ENCODE data around the gene PRR36. TPM values are rescaled to one million over a fixed set of nuclear protein-coding genes. Genes with fewer than 3 reads are reported as not detected.

The PRR36 gene
- total RNA-seq, 2 donors from 2014 or later, result 0.19 to 0.21 TPM

- peaks cover 7% of the 10 kb centered on the region for H3K4me1 Mint-ChIP-seq
- ATAC-seq (replicated peaks), result no peak
- no peaks in the 10 kb centered on the region for H3K9me3 Mint-ChIP-seq
- H3K27me3 Mint-ChIP-seq, result no peaks in the 10 kb centered on the region
- no peak overlapping the region for H3K4me3 Mint-ChIP-seq
- peaks cover 46% of the 10 kb centered on the region for H3K36me3 Mint-ChIP-seq (ENCODE audit: low read depth)
- H3K27ac Mint-ChIP-seq, result no peak overlapping the region
Measured at GRCh38 chr19:7907544-7907943, 33.4 kb upstream of the PRR36 start.

DNA sequence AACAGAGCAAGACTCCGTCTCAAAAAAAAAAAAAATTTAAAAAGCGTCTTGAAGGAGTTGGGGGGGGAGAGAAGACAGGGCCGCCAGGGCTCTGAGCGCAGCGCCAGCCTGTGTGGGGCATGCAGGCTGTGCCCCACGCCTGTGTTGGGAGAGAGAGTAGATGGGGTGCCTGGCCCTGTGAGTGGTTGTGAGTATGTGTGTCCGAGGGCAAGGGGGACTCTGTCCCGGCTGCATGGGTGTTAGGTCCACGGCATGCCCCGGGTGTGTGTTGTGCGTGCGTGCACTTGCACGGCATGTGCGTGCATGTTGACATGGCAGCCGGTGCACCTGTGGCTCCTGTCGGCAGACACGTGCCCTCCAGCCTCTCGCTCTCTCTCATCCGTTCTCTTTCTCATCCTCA is 32.9 kb upstream of the PRR36 start:
- Mint-ChIP-seq H3K27ac (no peak overlapping the region), H3K9me3 (no peaks in the 10 kb centered on the region), H3K4me1 (peaks cover 7% of the 10 kb centered on the region), H3K36me3 (ENCODE audit: low read depth) (peaks cover 43% of the 10 kb centered on the region), H3K4me3 (no peak overlapping the region), H3K27me3 (no peaks in the 10 kb centered on the region)
- no peak for ATAC-seq (replicated peaks)

GRCh38 chr19:7905859-7906258 is 31.7 kb upstream of the PRR36 start:
- Mint-ChIP-seq H3K27ac (peak overlapping the region; percentile 91), H3K4me3 (peak overlapping the region; percentile 95), H3K36me3 (ENCODE audit: low read depth) (peaks cover 32% of the 10 kb centered on the region), H3K27me3 (no peaks in the 10 kb centered on the region), H3K4me1 (peaks cover 7% of the 10 kb centered on the region), H3K9me3 (no peaks in the 10 kb centered on the region)
- ATAC-seq (replicated peaks), result no peak

DNA sequence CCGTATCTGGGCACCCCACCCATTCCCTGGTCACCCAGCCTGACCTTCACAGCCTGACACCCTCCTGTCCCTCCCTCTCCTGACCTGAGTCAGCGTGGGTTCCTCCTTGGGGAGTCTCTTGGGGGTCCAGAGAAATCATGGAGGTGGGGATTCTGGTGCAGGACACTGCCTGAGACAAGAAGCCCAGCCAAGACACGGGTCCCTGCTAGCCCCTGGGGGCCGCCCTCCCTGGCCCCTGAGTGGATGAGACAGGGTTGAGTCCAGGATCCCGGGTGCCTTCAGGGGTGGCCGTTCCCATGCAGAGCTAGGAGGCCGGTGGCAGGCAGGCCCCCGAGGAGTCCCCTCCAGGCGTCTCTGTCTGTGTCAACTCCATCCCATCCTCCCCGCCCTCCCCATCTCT is 31.1 kb upstream of the PRR36 start:
- H3K27ac Mint-ChIP-seq, result peak overlapping the region; percentile 91
- no peak for ATAC-seq (replicated peaks)
- H3K4me1 Mint-ChIP-seq, result peaks cover 7% of the 10 kb centered on the region
- H3K9me3 Mint-ChIP-seq, result no peaks in the 10 kb centered on the region
- H3K4me3 Mint-ChIP-seq, result peak overlapping the region; percentile 95
- H3K27me3 Mint-ChIP-seq, result no peaks in the 10 kb centered on the region
- H3K36me3 Mint-ChIP-seq (ENCODE audit: low read depth), result peaks cover 32% of the 10 kb centered on the region

DNA sequence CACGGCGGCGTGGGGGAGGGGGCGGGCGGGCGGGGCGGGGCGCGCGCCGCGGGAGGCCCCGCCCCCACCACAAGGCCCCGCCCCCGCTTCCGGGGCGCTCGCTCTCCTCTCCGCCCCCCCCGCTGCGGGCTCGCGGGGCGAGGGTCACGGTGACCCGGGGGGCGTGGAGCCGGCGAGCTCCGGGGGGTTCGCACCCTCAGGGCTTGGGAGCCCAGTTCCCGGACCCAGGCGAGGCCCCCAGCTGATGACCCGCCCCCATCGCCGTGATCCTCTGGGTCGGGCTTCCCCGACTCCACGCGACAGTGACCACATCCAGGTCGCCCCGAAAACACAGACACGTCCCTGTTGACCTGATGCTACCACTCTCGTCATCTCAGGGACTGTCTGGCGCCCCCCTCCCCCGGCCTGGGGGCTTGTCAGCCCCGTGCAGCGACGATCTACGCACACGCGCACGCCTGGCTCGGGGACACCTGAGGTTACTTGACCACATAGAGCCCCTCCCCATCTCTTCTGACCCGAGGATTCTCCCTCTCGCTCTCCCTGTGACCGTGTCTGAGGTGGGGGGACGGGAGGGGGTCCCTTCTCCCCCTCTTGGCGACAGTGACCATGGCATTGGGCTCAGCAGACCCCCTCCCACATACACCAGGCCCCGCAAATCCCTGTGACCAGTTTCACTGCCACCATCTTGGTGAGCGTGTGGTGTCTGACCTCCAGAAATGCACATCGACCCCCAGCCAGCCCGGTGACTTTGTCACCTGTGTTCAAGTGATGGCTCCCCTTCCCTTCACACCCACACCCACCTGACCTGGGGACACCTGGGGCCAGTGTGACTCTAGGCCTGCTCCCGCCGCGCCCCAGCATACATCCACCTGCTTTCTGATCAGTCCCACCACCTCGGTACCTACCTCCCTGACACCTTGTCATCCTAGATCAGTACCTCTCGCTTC is 30.2 kb upstream of the PRR36 start:
- H3K4me3 Mint-ChIP-seq, result peak overlapping the region; percentile 95
- peak overlapping the region; percentile 91 for H3K27ac Mint-ChIP-seq
- peaks cover 32% of the 10 kb centered on the region for H3K36me3 Mint-ChIP-seq (ENCODE audit: low read depth)
- H3K27me3 Mint-ChIP-seq, result no peaks in the 10 kb centered on the region
- ATAC-seq (replicated peaks), result peak; percentile 58
- H3K9me3 Mint-ChIP-seq, result no peaks in the 10 kb centered on the region
- H3K4me1 Mint-ChIP-seq, result peaks cover 7% of the 10 kb centered on the region

- Mint-ChIP-seq H3K27ac (peak within 1 kb of the TSS; percentile 91), H3K4me1 (peaks cover 7% of the 10 kb centered on the region), H3K36me3 (ENCODE audit: low read depth) (peaks cover 32% of the 10 kb centered on the region), H3K4me3 (peak within 1 kb of the TSS; percentile 95), H3K9me3 (no peaks in the 10 kb centered on the region), H3K27me3 (no peaks in the 10 kb centered on the region)
- peak; percentile 87 for ATAC-seq (replicated peaks)
Measured at GRCh38 chr19:7903244-7904073, 29.3 kb upstream of the PRR36 start, which contains the start of gene MAP2K7. Gene MAP2K7, plus strand, starts transcription at chr19:7903877. Its CDS starts 68 bp downstream, at chr19:7903945.

- Mint-ChIP-seq H3K36me3 (ENCODE audit: low read depth) (peaks cover 32% of the 10 kb centered on the region), H3K27ac (peak overlapping the region; percentile 88), H3K9me3 (no peaks in the 10 kb centered on the region), H3K4me1 (peaks cover 7% of the 10 kb centered on the region), H3K4me3 (peak overlapping the region; percentile 95), H3K27me3 (no peaks in the 10 kb centered on the region)
- no peak for ATAC-seq (replicated peaks)
Measured at GRCh38 chr19:7902796-7903243, 28.6 kb upstream of the PRR36 start.

DNA sequence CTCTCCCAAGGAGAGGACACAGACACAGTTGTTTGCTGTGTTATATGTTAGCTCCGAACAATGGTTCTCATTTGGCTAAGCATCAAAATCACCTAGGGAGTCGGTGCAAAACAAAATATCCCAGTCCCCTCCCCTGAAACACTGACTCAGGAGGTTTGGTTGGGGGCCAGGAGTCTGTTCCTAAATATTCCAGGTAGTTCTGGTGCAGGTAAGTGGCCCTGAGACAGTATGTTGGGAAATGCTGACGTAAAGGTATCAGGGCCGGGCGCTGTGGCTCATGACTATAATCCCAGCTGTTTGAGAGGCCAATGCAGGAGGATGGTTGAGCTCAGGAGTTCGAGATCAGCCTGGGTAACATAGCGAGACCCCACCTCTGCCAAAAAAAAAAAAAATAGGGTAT is 27.1 kb upstream of the PRR36 start:
- Mint-ChIP-seq H3K9me3 (no peaks in the 10 kb centered on the region), H3K36me3 (ENCODE audit: low read depth) (peaks cover 32% of the 10 kb centered on the region), H3K27ac (no peak overlapping the region), H3K27me3 (no peaks in the 10 kb centered on the region), H3K4me1 (peaks cover 7% of the 10 kb centered on the region), H3K4me3 (no peak overlapping the region)
- ATAC-seq (replicated peaks), result no peak

- peaks cover 28% of the 10 kb centered on the region for H3K36me3 Mint-ChIP-seq (ENCODE audit: low read depth)
- H3K9me3 Mint-ChIP-seq, result no peaks in the 10 kb centered on the region
- peaks cover 7% of the 10 kb centered on the region for H3K4me1 Mint-ChIP-seq
- H3K4me3 Mint-ChIP-seq, result no peak overlapping the region
- no peaks in the 10 kb centered on the region for H3K27me3 Mint-ChIP-seq
- H3K27ac Mint-ChIP-seq, result no peak overlapping the region
- ATAC-seq (replicated peaks), result no peak
Measured at GRCh38 chr19:7900931-7901330, 26.7 kb upstream of the PRR36 start.

DNA sequence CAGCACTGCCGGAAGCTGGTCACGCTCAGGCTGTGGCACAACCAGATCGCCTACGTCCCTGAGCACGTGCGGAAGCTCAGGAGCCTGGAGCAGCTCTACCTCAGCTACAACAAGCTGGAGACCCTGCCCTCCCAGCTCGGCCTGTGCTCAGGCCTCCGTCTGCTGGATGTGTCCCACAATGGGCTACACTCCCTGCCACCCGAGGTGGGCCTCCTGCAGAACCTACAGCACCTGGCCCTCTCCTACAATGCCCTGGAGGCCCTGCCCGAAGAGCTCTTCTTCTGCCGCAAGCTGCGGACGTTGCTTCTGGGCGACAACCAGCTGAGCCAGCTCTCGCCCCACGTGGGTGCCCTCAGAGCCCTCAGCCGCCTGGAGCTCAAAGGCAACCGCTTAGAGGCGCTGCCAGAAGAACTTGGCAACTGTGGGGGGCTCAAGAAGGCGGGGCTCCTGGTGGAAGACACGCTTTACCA is 26.2 kb upstream of the PRR36 start:
- peaks cover 7% of the 10 kb centered on the region for H3K4me1 Mint-ChIP-seq
- no peaks in the 10 kb centered on the region for H3K27me3 Mint-ChIP-seq
- no peak overlapping the region for H3K4me3 Mint-ChIP-seq
- no peaks in the 10 kb centered on the region for H3K9me3 Mint-ChIP-seq
- ATAC-seq (replicated peaks), result no peak
- H3K27ac Mint-ChIP-seq, result no peak overlapping the region
- H3K36me3 Mint-ChIP-seq (ENCODE audit: low read depth), result peaks cover 23% of the 10 kb centered on the region

- no peaks in the 10 kb centered on the region for H3K9me3 Mint-ChIP-seq
- H3K27me3 Mint-ChIP-seq, result no peaks in the 10 kb centered on the region
- peaks cover 17% of the 10 kb centered on the region for H3K36me3 Mint-ChIP-seq (ENCODE audit: low read depth)
- no peak overlapping the region for H3K4me3 Mint-ChIP-seq
- peaks cover 4% of the 10 kb centered on the region for H3K4me1 Mint-ChIP-seq
- ATAC-seq (replicated peaks), result no peak
- H3K27ac Mint-ChIP-seq, result no peak overlapping the region
Measured at GRCh38 chr19:7899751-7900378, 25.7 kb upstream of the PRR36 start.

DNA sequence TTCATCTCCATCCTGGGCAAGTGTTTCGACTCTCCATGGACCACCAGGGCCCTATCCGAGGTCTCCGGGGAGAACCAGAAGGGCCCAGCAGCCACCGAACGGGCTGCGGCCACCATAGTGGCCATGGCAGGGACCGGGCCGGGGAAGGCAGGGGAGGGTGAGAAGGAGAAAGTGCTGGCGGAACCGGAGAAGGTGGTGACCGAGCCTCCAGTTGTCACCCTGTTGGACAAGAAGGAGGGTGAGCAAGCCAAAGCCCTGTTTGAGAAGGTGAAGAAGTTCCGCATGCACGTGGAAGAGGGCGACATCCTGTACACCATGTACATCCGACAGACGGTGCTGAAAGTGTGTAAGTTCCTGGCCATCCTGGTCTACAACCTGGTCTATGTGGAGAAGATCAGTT is 24.8 kb upstream of the PRR36 start:
- no peaks in the 10 kb centered on the region for H3K27me3 Mint-ChIP-seq
- no peaks in the 10 kb centered on the region for H3K9me3 Mint-ChIP-seq
- no peak overlapping the region for H3K27ac Mint-ChIP-seq
- ATAC-seq (replicated peaks), result no peak
- no peak overlapping the region for H3K4me3 Mint-ChIP-seq
- no peaks in the 10 kb centered on the region for H3K4me1 Mint-ChIP-seq
- H3K36me3 Mint-ChIP-seq (ENCODE audit: low read depth), result peaks cover 9% of the 10 kb centered on the region

GRCh38 chr19:7897292-7897691 is 23.1 kb upstream of the PRR36 start:
- Mint-ChIP-seq H3K27ac (no peak overlapping the region), H3K4me3 (no peak overlapping the region), H3K27me3 (no peaks in the 10 kb centered on the region), H3K36me3 (ENCODE audit: low read depth) (no peaks in the 10 kb centered on the region), H3K9me3 (no peaks in the 10 kb centered on the region), H3K4me1 (no peaks in the 10 kb centered on the region)
- ATAC-seq (replicated peaks), result no peak

DNA sequence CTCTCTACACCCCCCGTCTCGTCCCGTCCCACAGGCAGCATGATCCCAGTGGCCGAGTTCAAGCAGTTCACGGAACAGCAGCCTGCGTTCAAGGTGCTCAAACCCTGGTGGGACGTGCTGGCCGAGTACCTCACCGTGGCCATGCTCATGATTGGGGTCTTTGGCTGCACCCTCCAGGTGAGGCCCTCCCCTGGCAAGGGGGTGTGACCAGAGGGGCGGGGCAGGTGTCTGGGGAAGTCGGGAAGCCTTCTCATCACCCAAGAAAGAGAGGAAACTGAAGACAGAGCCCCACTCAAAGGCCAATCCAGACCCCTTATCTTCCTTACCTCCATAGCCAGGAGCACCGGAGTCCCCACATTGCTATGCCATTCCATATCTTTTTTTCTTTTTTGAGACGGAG is 21.4 kb upstream of the PRR36 start:
- Mint-ChIP-seq H3K27ac (no peak overlapping the region), H3K27me3 (no peaks in the 10 kb centered on the region), H3K36me3 (ENCODE audit: low read depth) (no peaks in the 10 kb centered on the region), H3K9me3 (no peaks in the 10 kb centered on the region), H3K4me3 (no peak overlapping the region), H3K4me1 (no peaks in the 10 kb centered on the region)
- ATAC-seq (replicated peaks), result no peak
